GM12892 (cell line): Measurements from ENCODE around the gene CA14.

ENCODE experiments used
- POLR2A ChIP-seq: IDR thresholded peaks from 2 replicates; pipeline ENCODE4 v1.6.1; 2011; ENCODE audit warnings: low read depth, low read length, control low read depth
- POLR2AphosphoS5 ChIP-seq: IDR thresholded peaks from 2 replicates; pipeline ENCODE4 v1.6.1; 2011; ENCODE audit warnings: low read depth, low read length, control low read depth
- TAF1 ChIP-seq: IDR thresholded peaks from 2 replicates; pipeline ENCODE4 v1.6.1; 2011; ENCODE audit warnings: low read depth, mild to moderate bottlenecking, control low read depth, low read length, borderline replicate concordance

GRCh38 chr1:150263549-150263948 lies 6.0 kb downstream of the CA14 start:
- TF ChIP-seq POLR2A (no peak), POLR2AphosphoS5 (peak; percentile 55; the same call in 1 of the 2 replicates), TAF1 (no peak)
